Ectodermal cell (in vitro differentiated cells): ENCODE measurements around the gene RLIM.

Source experiments
- H3K27ac ChIP-seq: 2 replicates; pipeline ENCODE4 v1.7.0; 2013; ENCODE audit warnings: mild to moderate bottlenecking, low read depth, low read length; ENCODE audit not compliant: insufficient read depth, poor library complexity, severe bottlenecking
- H3K27me3 ChIP-seq: 2 replicates; pipeline ENCODE4 v1.7.0; 2013; ENCODE audit warnings: mild to moderate bottlenecking, low read length; ENCODE audit not compliant: insufficient read depth, control insufficient read depth, poor library complexity, severe bottlenecking
- H3K36me3 ChIP-seq: one replicate; pipeline ENCODE4 v1.7.0; 2013; ENCODE audit warnings: low read length; ENCODE audit not compliant: control insufficient read depth, insufficient read depth
- H3K4me1 ChIP-seq: one replicate; pipeline ENCODE4 v1.7.0; 2013; ENCODE audit warnings: low read length; ENCODE audit not compliant: control insufficient read depth, insufficient read depth
- H3K4me3 ChIP-seq: 2 replicates; pipeline ENCODE4 v1.7.0; 2013; ENCODE audit warnings: low read depth, low read length, control low read depth; ENCODE audit not compliant: insufficient read depth
- H3K9me3 ChIP-seq: 2 replicates; pipeline ENCODE4 v1.7.0; 2013; ENCODE audit warnings: mild to moderate bottlenecking, low read length, moderate library complexity; ENCODE audit not compliant: control insufficient read depth
- WGBS, 2 experiments: methylation state at CpG; one replicate each; pipeline ENCODE4 v1.1.7; 2013; ENCODE audit warnings: missing lambda C conversion rate in 2 of 2; 5-methylcytosine and 5-hydroxymethylcytosine counted together

The RLIM gene

DNA sequence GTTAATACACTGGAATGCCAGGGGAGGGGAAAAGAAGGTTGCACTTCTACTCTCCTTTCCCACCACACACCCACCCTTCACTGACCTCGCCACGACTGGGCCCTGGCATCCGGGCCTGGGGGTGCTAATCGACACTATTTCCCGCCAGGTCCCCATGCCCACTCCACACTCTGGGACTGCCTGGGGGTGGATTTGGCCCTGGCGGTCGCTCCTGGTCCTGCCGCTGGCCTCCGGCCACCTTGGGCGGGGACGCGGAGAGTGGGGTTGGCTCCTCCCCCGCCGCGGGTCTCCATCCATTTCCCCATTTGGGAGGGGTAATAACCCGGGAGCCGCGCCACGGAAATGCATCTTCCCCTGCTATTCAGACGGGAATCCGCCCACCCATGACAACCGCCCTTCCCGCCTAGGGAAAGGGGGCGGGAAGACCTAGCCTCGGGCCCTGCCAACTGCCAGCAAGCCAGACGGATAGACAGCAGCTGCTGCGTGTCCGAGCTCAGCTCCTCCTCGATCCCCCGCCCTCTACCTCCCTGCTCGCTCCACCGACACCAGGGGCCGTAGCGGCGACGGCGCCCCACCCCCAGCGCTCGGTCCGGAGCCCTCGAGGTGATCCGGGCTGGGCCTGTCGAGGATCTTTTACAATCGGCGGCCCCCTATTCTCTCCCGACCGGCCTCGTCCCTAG, 78.1 kb downstream of the RLIM start:
- Histone ChIP-seq H3K4me3 (peak overlapping the region; percentile 35), H3K27me3 (no peaks in the 10 kb centered on the region), H3K27ac (peak overlapping the region; percentile 8), H3K4me1 (peaks cover 11% of the 10 kb centered on the region), H3K36me3 (no peaks in the 10 kb centered on the region), H3K9me3 (no peaks in the 10 kb centered on the region)
- WGBS, 2 experiments = 0% methylated on average over 48 of the region's 48 CpGs

DNA sequence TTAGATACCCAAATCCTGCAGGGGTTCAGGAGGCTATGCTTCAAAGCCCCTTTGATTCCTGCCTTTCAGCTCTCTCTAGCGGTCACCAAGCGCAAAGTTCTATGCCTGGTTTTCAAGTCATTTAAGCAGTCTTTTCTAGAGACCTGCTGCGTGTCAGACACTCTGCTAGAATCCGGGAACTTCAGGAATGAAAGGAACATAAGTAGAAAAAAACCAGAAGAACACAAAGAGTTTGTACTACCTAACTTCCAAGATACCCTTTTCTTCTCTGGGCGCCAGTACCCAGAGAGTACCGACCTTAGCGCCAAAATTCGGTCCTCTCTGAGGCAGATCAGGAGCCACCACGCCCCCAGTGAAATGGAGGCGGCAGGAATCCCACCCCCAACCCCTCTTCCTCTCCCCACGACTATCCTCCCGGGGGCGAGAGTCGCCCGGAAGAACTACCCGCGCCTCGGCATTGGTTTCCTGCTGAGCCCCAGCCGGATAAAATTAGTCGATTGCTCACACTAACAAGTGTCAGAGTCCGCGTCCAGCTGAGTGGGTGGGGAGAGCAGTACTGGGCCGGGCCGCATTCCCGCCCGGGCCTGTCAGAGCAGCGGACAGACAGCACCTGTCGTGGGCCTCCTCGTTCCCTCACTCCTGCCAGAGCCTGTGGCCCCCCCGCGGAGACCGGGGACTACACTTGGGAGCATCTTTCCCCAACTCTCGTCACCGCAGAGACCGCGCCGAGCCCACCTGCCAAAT, 78.8 kb downstream of the RLIM start:
- H3K27ac ChIP-seq = no peak overlapping the region
- no peaks in the 10 kb centered on the region for H3K27me3 ChIP-seq
- WGBS, 2 experiments = 0 to 1% methylated on average over 36 to 37 of the region's 37 CpGs
- no peaks in the 10 kb centered on the region for H3K36me3 ChIP-seq
- H3K9me3 ChIP-seq = no peaks in the 10 kb centered on the region
- H3K4me3 ChIP-seq = peak overlapping the region; percentile 35
- H3K4me1 ChIP-seq = peaks cover 11% of the 10 kb centered on the region
